ENCODE measurements around the gene IL18RAP. TPM values are rescaled to one million over a fixed set of nuclear protein-coding genes. Genes with fewer than 3 reads are reported as not detected.

Gene IL18RAP
- 1 to 10 TPM; 5.2 to 9.6 (median 8.3) TPM for total RNA-seq

DNA sequence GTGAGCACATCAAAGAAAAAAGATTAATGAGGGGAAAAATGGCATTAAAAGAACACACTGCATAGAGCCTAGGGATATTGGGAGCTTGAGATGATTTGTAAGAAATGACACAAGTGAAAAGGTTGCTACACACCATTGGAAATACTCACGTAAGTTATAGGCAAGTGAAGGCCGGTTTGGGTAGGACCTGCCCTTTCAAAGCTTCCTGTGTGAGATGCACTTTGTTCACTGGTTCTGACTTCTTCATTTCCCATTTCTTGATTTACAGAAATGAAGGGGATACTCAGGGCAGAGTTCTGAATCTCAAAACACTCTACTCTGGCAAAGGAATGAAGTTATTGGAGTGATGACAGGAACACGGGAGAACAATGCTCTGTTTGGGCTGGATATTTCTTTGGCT, at the start of gene IL18RAP:
IL18RAP (plus strand) TSS at position 251 of the 400 bp plus-strand sequence; CDS start at position 369, 118 bp downstream.
- no peaks in the 10 kb centered on the region for H3K27me3 Mint-ChIP-seq (ENCODE audit: low read depth)
- ATAC-seq (no peak), DNase-seq (no peak)
- peaks cover 7% of the 10 kb centered on the region for H3K36me3 Mint-ChIP-seq (ENCODE audit: insufficient read depth)
- H3K9me3 Mint-ChIP-seq = no peaks in the 10 kb centered on the region
- H3K4me3 Mint-ChIP-seq = peak within 1 kb of the TSS; percentile 84
- H3K4me1 Mint-ChIP-seq (ENCODE audit: low read depth) = peaks cover 71% of the 10 kb centered on the region

- Mint-ChIP-seq H3K9me3 (peaks cover 15% of the 10 kb centered on the region), H3K4me1 (ENCODE audit: low read depth) (peaks cover 13% of the 10 kb centered on the region), H3K27me3 (ENCODE audit: low read depth) (no peaks in the 10 kb centered on the region), H3K4me3 (no peak overlapping the region), H3K36me3 (ENCODE audit: insufficient read depth) (peaks cover 40% of the 10 kb centered on the region)
- DNase-seq (no peak), ATAC-seq (peak in 1 of 2 donors; percentile 37)
Measured at GRCh38 chr2:102376052-102376591, 46.8 kb upstream of the IL18RAP start.

- Mint-ChIP-seq H3K4me3 (no peak overlapping the region), H3K27me3 (ENCODE audit: low read depth) (no peaks in the 10 kb centered on the region), H3K4me1 (ENCODE audit: low read depth) (peaks cover 2% of the 10 kb centered on the region), H3K9me3 (peaks cover 21% of the 10 kb centered on the region), H3K36me3 (ENCODE audit: insufficient read depth) (peaks cover 58% of the 10 kb centered on the region)
- ATAC-seq = no peak
- no peak for DNase-seq
Measured at GRCh38 chr2:102383722-102384121, 39.2 kb upstream of the IL18RAP start.

- peaks cover 7% of the 10 kb centered on the region for H3K4me1 Mint-ChIP-seq (ENCODE audit: low read depth)
- peaks cover 21% of the 10 kb centered on the region for H3K9me3 Mint-ChIP-seq
- ATAC-seq = no peak
- H3K27me3 Mint-ChIP-seq (ENCODE audit: low read depth) = no peaks in the 10 kb centered on the region
- H3K36me3 Mint-ChIP-seq (ENCODE audit: insufficient read depth) = peaks cover 54% of the 10 kb centered on the region
- no peak overlapping the region for H3K4me3 Mint-ChIP-seq
- DNase-seq = no peak
Measured at GRCh38 chr2:102385522-102385921, 37.4 kb upstream of the IL18RAP start.

DNA sequence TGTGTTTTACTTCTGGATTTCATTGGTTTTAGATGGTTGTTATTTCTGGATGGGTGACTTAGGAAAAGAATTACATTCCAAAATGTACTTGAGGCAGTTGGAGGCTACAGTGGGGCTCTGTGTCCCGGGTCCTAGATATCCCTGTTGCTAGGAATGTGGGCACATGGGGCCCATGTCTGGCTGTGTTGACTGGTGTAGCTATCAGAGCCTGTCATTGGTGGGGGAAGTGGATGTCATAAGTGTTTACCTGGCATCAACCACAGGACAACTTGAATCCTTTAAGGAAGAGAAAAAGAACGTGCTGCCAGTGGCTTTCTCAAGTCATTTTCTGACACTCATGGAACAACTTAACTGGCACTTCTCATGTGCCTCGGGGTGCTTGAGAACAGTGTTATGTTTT, 37.0 kb upstream of the IL18RAP start:
- Mint-ChIP-seq H3K4me3 (no peak overlapping the region), H3K36me3 (ENCODE audit: insufficient read depth) (peaks cover 50% of the 10 kb centered on the region), H3K27me3 (ENCODE audit: low read depth) (no peaks in the 10 kb centered on the region), H3K4me1 (ENCODE audit: low read depth) (peaks cover 9% of the 10 kb centered on the region), H3K9me3 (peaks cover 21% of the 10 kb centered on the region)
- DNase-seq = no peak
- ATAC-seq = no peak

GRCh38 chr2:102386867-102387541, 36.0 kb upstream of the IL18RAP start:
- H3K36me3 Mint-ChIP-seq (ENCODE audit: insufficient read depth) = peaks cover 44% of the 10 kb centered on the region
- peaks cover 21% of the 10 kb centered on the region for H3K9me3 Mint-ChIP-seq
- H3K4me1 Mint-ChIP-seq (ENCODE audit: low read depth) = peaks cover 19% of the 10 kb centered on the region
- no peak overlapping the region for H3K4me3 Mint-ChIP-seq
- DNase-seq = no peak
- no peak for ATAC-seq
- no peaks in the 10 kb centered on the region for H3K27me3 Mint-ChIP-seq (ENCODE audit: low read depth)

GRCh38 chr2:102387763-102388546, 35.0 kb upstream of the IL18RAP start:
- H3K27me3 Mint-ChIP-seq (ENCODE audit: low read depth) = no peaks in the 10 kb centered on the region
- ATAC-seq (no peak), DNase-seq (no peak)
- peaks cover 18% of the 10 kb centered on the region for H3K9me3 Mint-ChIP-seq
- peaks cover 24% of the 10 kb centered on the region for H3K4me1 Mint-ChIP-seq (ENCODE audit: low read depth)
- peaks cover 38% of the 10 kb centered on the region for H3K36me3 Mint-ChIP-seq (ENCODE audit: insufficient read depth)
- H3K4me3 Mint-ChIP-seq = no peak overlapping the region

DNA sequence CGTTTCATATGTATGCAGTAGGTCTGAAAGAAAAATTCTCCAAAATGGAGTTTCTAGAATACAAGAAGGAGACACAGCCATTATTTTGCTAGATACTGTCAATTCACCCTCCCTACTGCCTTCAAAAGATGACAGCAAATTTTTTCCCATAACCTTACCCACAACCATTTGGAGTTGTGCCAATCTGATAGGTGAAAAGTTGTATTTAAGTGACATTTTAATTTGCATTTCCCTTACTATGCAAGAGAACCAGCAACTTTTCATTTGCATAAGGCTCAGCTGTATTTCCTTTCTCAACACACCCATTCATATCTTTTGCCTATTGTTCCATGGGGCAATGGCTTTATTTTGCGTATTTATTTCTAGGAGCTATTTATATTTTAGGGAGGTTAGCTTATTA, 31.4 kb upstream of the IL18RAP start:
- Mint-ChIP-seq H3K36me3 (ENCODE audit: insufficient read depth) (peaks cover 13% of the 10 kb centered on the region), H3K4me1 (ENCODE audit: low read depth) (peaks cover 24% of the 10 kb centered on the region), H3K27me3 (ENCODE audit: low read depth) (no peaks in the 10 kb centered on the region), H3K4me3 (no peak overlapping the region), H3K9me3 (no peaks in the 10 kb centered on the region)
- ATAC-seq (peak; percentile 86), DNase-seq (no peak)

GRCh38 chr2:102392096-102392495, 30.9 kb upstream of the IL18RAP start:
- Mint-ChIP-seq H3K9me3 (no peaks in the 10 kb centered on the region), H3K36me3 (ENCODE audit: insufficient read depth) (peaks cover 12% of the 10 kb centered on the region)

GRCh38 chr2:102392942-102393341, 30.0 kb upstream of the IL18RAP start:
- peaks cover 22% of the 10 kb centered on the region for H3K4me1 Mint-ChIP-seq (ENCODE audit: low read depth)
- H3K36me3 Mint-ChIP-seq (ENCODE audit: insufficient read depth) = peaks cover 7% of the 10 kb centered on the region
- no peaks in the 10 kb centered on the region for H3K9me3 Mint-ChIP-seq

More at GRCh38 chr2:102392096-102392495, 30.9 kb upstream of the IL18RAP start:
- ATAC-seq = no peak
- Mint-ChIP-seq H3K4me1 (ENCODE audit: low read depth) (peaks cover 23% of the 10 kb centered on the region), H3K27me3 (ENCODE audit: low read depth) (no peaks in the 10 kb centered on the region), H3K4me3 (no peak overlapping the region)
- no peak for DNase-seq

GRCh38 chr2:102396012-102396411, 26.9 kb upstream of the IL18RAP start:
- Mint-ChIP-seq H3K36me3 (ENCODE audit: insufficient read depth) (peaks cover 2% of the 10 kb centered on the region), H3K4me3 (no peak overlapping the region), H3K9me3 (no peaks in the 10 kb centered on the region), H3K4me1 (ENCODE audit: low read depth) (peaks cover 25% of the 10 kb centered on the region), H3K27me3 (ENCODE audit: low read depth) (no peaks in the 10 kb centered on the region)
- no peak for ATAC-seq
- DNase-seq = no peak

More at GRCh38 chr2:102392942-102393341, 30.0 kb upstream of the IL18RAP start:
- no peak overlapping the region for H3K4me3 Mint-ChIP-seq
- H3K27me3 Mint-ChIP-seq (ENCODE audit: low read depth) = no peaks in the 10 kb centered on the region
- no peak for ATAC-seq
- no peak for DNase-seq

DNA sequence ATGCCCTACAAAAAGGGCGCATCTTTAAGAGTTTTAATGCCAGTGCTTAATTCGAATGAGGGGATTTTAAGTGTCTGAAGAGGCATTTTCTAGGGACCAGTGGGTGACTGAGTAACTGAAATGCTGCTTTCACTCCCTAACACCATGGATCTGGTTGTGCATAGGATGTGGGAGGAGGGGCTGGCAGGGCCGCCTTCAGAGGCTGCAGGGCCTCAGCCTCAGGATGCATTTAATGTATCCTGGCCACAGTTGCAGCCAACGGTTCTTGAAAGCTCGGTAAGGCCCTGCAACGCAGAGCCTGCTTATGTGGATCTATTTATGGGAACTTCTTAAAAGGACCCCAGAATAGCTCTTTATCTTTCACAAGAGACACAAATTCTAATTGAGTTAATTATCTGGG, 25.8 kb upstream of the IL18RAP start:
- ATAC-seq (no peak), DNase-seq (no peak)
- no peak overlapping the region for H3K4me3 Mint-ChIP-seq
- H3K27me3 Mint-ChIP-seq (ENCODE audit: low read depth) = no peaks in the 10 kb centered on the region
- no peaks in the 10 kb centered on the region for H3K9me3 Mint-ChIP-seq
- peaks cover 23% of the 10 kb centered on the region for H3K4me1 Mint-ChIP-seq (ENCODE audit: low read depth)
- H3K36me3 Mint-ChIP-seq (ENCODE audit: insufficient read depth) = peaks cover 2% of the 10 kb centered on the region

- no peaks in the 10 kb centered on the region for H3K9me3 Mint-ChIP-seq
- H3K4me1 Mint-ChIP-seq (ENCODE audit: low read depth) = peaks cover 21% of the 10 kb centered on the region
- no peaks in the 10 kb centered on the region for H3K36me3 Mint-ChIP-seq (ENCODE audit: insufficient read depth)
- H3K27me3 Mint-ChIP-seq (ENCODE audit: low read depth) = no peaks in the 10 kb centered on the region
- DNase-seq = no peak
- H3K4me3 Mint-ChIP-seq = no peak overlapping the region
- ATAC-seq = no peak
Measured at GRCh38 chr2:102399499-102400141, 23.3 kb upstream of the IL18RAP start.

- Mint-ChIP-seq H3K4me1 (ENCODE audit: low read depth) (peaks cover 21% of the 10 kb centered on the region), H3K27me3 (ENCODE audit: low read depth) (no peaks in the 10 kb centered on the region), H3K36me3 (ENCODE audit: insufficient read depth) (no peaks in the 10 kb centered on the region), H3K4me3 (no peak overlapping the region), H3K9me3 (no peaks in the 10 kb centered on the region)
- DNase-seq = no peak
- ATAC-seq = no peak
Measured at GRCh38 chr2:102401456-102401855, 21.5 kb upstream of the IL18RAP start.

All from activated T-cell treated with anti-CD3 and anti-CD28 coated beads, Interleukin-2, amount 50 U/mL, for 4 hours (primary cell).